GM21786 (cell line): Measurements from ENCODE around the gene NFIX.

Experiments
- ATAC-seq: cut with Tn5 transposase; IDR thresholded peaks from one replicate; pipeline ENCODE4 v1.9.1; 2021; ENCODE audit not compliant: unreplicated experiment

NFIX gene

DNA sequence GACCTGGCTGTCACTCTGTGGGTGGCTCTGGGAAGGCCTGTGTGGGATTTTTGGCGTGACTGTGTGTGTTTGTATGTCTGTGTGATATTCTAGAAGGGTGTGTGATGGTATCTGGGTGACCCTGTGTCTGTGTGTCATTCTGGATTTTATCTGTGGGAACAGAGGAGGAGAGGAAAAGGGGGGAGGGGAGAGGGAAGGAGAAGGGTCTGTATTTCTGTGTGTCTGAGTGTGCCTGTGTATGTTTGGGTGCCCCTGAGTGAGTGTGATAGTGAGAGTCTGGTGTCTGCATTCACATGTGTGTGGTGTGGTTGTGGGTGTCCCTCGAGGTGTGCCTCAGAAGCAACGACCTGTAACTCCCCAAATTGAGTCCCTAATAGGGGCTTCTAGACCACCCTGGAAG, 8.1 kb upstream of the NFIX start:
- ATAC-seq, result no peak

DNA sequence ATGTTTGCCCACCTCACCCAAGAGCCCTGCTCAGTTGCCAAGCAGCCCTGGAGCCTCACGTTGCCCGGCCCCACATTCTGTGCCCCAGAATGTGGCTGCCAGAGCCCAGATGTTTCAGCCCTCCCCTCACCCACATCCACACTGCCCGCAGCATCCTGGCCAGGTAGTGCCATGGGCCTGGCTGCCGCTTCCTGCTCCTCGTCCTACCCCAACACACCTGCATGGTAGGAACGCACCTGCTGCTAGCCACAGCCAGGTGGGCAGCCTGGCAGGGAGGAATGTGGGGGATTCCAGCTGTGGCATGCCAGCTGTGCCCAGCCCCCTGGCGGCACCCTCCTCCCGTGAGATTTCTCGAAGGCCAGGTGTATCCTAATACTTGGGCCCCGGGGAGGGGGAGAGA, 7.5 kb upstream of the NFIX start:
- ATAC-seq, result no peak

DNA sequence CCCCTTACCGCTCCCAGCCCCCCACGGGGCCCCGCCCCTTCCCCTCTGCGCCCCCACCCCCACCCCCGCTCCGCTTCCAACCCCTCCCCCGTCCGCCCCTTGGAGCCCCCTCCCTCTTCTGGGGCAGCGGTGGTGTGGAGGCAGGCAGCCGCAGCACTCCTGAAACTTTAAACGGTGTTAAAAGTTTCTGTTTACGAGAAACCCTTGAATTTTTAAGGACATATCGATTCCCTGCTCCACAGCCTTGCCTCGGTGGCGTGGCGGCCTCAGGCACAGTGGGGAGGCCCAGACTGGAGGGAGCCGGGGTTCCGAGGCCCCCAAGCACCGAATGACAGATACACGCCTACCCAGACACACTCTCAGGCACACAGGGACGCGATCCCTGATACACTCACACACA, 4.8 kb upstream of the NFIX start:
- ATAC-seq, result no peak

DNA sequence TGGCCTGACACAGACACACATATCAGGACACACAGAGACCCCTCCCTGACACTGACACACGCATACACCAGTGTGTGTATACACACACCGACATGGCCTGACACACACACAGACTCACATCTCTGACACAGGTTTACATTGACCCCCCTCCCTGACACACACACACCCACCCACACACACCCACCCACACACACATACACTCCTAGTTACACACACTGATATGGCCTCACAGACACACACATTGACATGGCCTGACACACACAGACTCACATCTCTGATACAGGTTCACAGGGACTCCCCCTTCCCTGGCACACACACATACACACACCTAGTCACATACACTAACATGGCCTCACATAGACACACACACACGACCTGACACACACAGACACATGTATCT, 4.4 kb upstream of the NFIX start:
- ATAC-seq, result no peak

DNA sequence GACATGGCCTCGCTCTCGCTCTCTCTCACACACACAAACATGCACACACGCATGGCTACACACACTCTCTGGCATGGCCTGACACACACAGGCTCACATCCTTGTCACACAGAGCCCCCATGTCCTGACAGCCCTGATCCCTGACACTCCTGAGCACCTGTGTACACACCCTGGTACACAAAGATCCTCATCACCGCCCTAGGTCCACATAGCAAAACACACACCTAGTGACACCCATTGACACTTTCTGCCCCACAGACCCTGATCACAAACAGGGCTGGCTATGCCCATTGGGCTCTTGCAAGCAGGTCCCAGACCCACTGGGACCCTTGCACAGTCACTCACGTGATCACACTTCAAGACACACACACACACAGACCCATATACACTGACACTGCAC, 4.0 kb upstream of the NFIX start:
- ATAC-seq, result no peak

DNA sequence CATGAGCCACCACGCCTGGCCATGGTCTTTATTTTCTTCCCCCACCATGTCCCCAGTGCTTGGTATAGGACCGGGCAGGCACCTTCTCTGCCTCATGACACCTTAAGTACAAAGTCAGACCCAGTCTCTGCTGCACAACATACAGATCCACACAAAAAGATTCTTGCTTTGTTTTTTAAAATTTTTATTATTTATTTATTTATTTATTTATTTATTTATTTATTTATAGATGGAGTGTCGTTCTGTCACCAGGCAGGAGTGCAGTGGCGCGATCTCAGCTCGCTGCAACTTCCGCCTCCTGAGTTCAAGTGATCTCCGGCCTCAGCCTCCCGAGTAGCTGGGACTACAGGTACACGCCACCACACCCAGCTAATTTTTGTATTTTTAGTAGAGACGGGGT, 2.5 kb upstream of the NFIX start:
- ATAC-seq, result no peak

DNA sequence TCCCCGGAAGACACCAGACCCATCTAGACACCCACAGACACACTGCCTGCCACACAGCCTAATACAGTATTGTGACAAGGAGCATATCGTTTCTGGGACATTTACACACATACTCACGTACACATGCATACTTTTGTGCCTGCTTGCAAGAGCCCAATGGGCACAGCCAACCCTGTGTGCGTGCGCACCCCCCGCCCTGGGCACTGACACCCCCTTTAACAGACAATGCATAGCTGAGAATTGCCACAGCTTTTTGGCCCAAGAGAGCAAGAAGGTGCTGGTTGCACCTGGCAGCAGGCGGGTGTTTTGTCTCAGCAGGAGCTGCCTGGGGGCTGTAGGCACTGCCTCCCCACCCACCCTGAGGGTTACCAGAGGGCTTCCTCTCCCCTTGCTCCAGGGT, 1.7 kb upstream of the NFIX start:
- ATAC-seq, result no peak

DNA sequence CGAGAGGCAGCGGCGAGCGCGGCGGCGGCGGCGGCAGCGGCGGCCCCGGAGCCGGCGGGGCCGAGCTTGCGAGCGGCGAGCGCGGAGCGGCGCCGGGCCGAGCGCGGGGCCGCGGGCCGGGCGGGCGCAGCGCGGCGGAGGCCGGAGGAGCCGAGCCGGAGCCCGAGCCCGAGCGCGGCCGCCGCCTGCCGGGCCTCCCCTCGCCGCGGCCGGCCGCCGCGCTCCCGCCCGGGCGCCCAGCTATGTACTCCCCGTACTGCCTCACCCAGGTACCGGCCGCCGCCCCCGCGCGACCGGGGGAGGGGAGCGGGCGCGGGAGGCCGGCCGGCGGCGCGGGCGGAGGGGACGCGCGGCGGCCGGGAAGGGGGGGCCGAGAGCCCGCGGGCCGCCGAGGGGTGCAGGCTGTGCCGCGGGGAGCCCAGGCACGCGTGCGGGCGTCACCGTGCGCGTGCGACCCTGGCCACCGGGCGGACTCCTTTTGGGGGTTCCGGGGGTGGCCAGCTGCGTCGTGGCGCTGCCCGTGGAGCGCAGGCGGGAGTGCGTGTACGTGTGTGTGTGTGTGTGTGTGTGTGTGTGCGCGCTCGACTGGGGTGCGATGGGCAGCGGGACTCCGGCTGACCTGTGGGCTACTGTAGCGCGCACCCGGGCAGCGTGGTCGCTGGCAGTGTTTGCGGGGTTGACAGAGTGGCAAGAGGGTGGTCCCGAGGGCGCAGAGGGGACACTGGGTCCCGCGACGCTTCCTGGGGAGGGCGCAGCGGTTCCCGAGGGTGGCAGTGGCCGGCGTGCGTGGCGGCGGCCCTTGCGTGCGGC, 526 bp downstream of the NFIX start:
- ATAC-seq, result no peak

DNA sequence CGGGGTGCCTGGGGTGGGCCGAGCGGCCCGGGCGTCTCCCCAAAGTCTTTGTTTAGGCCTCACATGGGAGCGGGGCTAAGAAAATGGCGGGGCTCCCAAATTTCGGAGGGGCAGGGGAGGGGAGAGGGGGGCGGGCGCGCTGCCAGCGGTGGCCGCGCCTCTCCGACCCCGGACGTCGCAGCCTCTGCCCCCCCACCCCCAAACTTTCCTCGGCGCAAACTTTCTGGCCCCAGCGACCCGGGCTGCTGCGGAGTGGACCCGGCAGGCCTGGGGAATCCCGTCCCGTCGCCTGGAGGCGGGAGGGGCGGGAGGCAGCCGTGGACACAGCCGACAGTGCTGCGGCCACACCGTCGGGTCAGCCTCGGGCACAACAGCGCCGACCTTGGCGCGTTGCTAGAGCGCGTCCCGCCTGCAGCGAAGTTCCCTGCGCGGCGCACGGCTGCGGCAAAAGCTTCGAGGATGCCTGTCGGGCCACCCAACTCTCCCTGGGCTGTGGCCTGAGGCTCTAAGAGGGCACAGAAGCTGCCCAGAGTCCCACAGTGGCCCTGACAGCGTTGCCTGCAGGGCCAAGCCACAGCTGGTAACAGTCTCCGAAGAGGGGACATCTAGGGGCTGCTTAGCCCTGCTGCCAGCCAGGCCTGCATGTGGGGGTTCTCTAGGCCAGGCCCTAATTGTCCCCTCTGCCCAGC, 1.3 kb downstream of the NFIX start:
- no peak for ATAC-seq

DNA sequence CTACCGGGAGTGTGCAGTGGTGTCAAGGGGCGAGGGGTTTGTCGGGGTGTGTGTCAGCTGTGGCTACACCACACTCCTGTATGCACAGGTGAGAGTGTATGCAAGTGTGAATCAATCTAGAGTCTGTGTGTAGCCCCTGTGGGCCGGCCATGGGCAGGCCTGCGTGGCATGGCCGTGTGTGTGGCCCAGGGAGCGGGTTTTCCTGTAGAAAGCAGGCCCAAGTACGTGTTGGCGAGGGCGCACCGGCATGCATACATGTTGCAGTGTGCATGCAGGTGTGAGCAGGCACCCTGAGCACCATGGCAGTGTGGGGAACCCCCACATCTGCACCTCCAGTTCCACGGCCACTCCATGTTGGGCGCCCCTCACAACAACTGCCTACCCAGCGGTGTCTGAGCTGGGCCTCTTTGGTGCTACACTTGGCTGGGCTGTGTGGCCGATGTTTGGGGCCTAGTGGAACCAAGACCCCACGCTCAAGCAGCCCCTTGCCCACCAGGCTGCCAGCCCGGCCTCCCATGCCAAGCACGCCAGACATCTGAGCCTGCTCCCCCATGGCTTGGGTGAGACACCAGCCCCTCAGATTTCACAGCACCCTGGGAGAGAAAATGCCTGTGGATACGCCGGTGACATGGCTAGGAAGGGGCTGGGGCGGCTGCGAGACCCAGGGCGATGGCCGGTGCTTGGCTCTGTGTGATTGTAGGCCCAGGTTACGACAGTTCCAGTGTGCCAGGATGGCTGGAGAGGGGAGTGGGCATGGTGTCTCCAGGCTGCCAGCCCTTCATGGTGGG, 2.1 kb downstream of the NFIX start:
- no peak for ATAC-seq

DNA sequence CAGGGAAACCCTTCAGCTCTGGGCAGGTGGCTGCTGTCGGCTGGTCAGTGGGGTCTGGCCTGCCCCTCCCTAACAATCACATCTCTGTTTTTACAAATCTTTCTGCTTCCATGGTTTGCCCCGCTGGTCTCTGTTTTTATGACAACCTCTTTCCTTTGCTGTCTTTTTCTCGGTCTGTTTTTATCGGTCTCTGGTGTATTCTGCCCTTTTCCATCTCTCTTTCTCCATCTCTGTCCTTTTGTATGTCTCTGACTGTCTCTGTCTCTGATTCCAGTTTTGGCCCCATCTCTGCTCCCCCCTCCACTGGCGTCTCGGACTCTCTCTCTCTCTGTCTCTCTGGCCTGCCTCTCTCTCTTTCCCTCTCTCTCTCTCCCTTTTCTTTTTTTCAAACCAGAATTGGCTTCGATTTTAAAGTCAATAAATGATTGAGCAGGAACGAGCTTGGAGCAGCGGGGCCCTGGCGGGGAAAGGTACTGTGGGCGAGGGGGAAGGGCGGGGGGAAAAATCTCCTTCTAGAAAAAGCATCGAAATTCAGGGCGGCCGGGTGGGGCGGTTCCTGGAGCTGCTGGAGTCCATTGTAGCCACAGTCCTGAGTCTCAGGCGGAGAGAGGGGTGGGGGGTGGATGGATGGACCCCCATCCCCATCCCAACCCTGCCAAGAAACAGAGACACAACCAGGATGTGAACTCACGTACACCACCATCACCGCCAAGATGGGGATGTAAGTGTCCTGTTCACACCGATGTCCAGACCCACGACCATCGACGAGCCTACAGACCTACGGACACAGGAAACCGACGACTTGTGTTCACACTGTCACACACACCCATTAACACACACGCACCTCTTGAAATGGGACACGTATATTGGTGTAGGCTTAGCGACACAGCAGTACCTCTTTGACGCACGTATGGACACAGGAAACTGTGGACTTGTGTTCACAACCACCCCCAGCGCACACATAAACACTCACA, 3.0 kb downstream of the NFIX start:
- ATAC-seq, result no peak

DNA sequence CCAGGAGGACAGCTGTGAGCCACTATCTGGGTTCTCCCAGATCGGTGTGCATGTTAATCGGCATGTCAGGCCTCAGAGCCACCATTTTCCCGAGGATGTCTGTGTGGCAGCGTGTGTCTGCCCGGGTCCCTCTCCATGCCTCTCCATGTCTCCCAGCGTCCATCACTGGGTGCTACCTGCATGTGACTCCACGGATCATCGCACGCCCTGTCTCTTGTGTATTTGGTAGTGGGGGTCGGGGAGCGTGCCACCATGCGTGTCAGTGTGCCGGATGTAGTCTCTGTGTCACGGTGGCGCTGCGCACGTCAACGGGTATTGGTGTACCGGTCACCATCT, 5.9 kb downstream of the NFIX start:
- no peak for ATAC-seq

DNA sequence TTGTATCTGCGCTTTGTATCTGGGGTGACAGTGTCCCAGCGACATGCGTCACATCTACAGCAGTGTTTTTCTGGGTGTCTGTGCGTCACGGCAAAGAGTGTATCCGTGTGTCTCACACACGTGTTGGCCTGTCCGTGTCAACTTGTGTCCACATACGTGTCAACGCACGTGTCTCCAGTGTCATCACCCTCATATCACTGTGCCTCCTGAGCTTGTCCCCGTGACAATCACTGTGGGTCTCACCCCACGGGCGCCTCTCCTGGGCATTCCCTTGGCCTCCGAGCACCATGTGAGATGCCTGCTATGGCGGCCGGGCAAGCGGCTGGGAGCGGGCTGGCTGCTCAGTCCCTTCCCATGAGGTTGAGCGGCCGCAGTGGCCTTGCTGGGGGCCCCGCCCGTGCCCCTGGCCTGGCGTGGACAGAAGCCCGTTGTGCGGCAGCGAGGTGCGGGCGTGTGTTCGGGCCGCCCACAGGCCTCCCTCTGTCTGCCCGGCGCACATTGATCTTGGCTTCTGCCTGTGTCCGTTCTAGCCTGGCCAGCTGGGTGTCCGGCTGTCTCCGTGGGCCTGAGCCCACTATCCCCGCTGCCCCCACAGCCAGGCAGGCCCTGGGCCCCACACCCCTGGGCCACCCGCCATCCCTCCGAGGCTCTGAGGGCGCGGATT, 6.4 kb downstream of the NFIX start:
- ATAC-seq, result no peak

DNA sequence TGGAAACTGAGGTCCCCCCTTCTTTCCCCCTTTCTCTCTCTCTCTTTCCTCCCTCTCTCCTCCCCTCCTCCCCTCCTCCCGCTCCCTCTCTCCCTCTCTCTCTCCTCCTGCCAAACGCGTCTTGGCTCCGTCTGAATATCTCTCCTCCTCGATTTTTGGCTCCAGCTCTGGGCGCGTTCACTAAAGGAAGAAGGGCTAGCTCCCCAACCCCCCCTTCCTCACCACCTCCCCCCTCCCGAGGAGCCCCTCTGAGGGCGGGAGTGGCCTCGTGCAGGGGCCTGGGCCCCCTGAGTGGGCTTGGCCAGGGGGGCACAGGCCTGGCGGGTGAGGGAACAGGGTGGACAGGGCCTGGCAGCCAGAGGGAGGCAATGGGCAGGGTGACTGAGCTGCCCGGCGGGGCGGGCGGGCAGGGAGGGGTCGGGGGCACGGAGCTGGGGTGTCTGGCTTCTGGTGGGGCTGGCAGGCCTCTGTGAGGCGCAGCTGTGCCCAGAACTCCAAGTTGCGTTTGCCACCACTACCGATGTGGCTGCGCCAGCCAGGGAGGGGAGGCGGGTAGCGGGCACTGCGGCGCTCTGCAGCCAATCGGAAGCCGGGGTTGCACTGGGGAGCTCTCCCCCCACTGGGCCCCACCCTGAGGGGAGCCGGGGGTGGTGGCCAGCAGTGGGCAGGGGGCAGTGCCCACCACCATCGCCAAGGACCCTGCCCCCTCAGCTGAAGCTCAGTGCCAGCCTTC, 7.1 kb downstream of the NFIX start:
- ATAC-seq, result no peak

DNA sequence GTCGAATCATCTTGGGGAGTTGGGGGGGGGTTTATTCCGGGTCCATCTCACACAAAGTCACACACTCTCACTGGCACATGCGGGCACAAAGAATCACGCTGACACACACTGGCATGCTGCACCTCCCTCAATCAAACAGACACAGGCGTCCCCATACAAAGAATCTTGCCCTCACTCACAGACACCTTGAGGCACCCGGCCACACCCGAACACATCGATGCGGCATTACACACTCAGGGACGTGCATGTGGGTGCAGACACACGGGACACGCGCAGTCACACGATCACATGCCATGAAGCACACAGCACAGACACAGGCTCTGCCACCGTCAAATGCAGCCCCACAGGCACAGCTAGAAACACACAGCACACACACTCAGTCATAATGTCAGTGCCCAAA, 7.8 kb downstream of the NFIX start:
- ATAC-seq, result no peak

DNA sequence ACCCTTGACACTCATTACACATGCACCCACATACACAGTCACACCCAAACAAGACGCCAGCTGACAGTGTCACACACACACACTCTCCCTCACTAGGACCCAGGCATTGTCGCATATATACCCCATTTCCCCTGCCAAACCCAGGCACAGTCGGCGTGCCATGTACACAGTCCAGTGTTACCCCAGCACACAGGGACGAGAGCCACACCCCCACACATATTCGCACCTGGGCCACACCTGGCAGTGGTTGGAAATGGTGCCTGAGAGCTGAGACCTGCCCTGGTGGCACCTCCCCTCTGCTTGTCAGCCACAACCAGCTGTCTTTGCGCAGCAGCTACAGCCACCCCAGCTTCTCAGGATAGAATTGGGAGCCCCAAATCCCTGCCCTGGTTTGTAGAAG, 9.0 kb downstream of the NFIX start:
- ATAC-seq, result no peak

DNA sequence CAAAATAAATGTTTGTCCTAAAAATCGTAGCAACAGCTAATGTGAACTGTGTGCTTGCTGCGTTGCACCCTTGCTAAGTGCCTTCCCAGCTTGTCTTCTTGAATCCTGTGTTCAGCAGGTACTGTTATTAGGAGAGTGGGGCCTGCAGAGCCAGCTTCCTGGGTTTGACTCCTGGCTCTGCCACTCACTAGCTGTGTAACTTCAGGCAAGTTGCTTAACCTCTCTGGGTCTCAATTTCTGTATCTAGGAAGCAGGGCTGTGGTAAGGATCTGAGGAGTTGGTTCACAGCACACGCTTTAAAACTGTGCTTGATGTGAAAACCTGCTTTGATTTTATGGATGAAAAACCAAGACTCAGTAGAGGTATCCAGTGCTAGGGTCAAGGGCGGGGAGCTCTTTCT, 10.0 kb downstream of the NFIX start:
- no peak for ATAC-seq

DNA sequence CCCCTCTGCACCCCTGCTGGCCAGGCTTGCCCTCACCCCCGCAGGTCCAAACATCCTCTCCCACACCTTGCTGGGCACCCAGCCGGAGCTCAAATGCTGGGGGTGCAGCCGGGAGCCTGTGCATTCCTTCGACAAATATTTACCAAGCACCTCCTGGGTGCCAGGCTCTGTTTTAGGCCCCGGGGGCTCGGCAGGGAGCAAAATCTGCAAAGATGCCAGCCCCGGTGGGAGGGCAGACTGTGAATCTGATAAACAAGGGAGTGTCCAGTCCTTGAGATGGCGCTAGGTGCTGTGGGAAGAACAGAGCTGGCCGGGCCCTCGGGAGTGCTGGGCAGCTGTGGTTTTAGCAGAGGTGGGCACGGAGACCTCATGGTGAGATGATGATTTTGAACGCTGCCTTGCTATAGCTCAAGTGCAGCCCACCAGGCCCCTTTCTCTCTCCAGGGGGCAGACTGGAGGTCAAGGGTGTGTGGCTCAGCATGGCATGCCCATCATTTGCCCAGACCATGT, 10.6 kb downstream of the NFIX start:
- ATAC-seq, result no peak

DNA sequence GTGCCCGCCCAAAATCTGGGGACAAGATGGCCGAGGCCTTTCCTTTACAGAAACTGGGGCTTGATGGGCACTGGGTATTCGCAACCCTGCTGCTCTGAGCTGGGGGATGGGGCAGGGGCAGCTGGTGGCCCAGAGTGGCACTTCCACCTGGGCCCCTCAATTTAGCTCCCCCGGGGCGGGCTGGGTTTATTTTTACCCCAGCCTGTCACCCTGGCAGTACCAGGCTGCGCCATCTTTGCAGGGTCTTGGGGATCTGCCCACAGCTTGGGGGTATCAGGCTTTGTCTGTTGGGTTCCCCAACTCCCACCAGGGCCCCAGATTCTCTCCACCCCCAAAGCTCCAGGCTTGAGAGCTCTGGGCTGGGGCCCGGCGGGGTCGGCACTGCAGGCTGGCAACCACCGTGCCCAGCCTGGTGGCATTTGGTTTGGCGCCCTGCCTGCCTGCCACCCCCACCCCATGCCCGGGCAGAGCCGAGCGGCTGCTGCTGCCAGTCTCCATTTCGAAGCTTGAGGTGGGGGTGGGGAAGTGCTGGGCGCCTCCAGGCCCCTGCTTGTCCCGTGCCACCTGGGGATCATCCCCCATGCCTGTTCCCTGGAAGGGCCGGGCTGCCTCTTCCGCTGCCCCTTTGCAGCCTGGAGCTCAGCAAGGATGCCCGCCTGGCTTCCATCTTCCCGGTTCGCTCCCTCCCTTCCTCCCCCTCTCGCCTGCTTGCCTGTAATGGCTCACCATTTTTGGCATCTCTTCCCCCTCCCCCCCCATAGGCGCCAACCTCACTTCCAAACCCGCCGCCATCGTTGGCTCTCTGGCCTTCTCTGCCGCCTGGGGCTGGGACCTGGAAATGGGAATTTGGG, 11.4 kb downstream of the NFIX start:
- ATAC-seq, result no peak
